NCI-H187 treated with DMSO at 0.1 percent for 48 hours (cell line): Measurements from ENCODE around the gene OPRL1.

Experiments used
- DNase-seq: peaks from one replicate; lab custom pipeline; 2025; lab: John Stamatoyannopoulos, UW

OPRL1 gene

GRCh38 chr20:64072498-64073063, 7.3 kb upstream of the OPRL1 start:
- no peak for DNase-seq

DNA sequence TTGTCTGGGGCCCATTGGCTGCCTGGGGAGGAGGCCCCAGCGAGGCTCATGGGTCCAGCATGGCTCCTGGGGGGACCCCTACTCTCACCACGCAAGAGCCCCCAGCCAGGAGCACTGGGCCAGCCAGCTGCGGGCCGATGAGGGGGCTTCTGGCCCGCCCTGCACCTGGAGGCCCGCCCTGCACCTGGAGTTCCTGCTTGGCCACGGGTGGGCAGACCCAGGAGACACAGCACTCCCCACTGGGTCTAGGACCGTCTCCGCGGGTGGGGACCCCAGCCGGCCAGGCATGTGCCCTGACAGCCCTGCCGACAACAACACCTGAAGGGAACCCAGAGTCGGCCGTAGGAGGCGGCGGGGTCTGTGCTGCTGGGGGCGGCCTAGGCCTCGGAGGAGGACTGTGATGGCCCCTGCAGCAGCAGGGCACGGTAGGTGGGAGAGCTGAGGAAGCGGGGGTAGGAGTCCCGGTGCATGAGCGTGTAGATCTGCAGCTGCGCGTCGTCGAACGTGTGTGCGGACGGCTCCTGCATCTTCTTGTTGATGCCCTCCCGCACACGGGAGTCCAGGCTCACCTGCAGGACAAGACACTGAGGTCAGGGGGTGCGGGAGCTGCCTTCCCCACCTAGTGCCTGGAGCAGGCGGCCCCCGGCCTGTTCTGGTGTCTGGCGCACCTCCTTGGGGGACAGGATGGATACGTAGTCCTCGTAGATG, 6.3 kb upstream of the OPRL1 start:
- DNase-seq, result no peak

- no peak for DNase-seq
Observed at GRCh38 chr20:64074184-64074789, 5.6 kb upstream of the OPRL1 start.

- DNase-seq, result no peak
Observed at GRCh38 chr20:64074963-64075362, 4.9 kb upstream of the OPRL1 start.

DNA sequence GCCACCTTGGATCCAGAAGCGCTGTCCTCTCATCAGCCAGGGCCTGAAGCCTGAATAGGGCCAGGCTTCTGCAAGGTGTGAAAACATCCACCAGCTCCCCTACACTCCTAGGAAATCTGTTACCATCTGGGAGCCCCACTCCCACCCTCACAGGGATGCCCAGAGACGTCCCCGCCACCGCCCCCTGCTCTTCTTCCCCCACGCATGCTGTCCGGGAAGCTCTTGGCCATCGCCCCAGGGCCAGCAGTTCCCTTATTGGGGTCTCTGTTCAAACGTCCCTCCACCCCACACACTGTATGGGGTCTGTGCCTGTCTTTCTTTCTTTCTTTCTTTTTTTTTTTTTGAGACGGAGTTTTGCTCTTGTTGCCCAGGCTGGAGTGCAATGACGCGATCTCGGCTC, 4.3 kb upstream of the OPRL1 start:
- no peak for DNase-seq

- DNase-seq, result no peak
Observed at GRCh38 chr20:64076061-64076997, 3.6 kb upstream of the OPRL1 start.

DNA sequence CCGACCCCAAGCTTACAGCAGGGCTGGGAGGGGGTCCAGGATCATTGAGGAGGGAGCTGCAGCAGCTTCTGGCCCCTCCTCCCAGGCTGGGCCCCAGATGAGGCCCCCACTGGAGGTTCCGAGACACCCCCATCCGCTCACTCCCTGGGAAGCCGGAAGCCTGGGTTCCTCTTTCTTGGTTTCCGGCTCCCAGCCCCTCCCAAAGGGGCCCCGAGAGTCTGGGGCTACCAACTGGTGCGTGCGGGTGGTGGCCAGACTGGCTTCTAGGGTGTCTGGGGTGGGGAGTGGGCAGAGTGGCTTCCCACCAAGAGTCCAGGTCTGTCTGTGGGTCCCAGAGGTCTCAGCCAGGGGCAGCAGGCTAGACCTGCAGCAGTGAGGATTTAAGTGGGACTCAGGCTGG, 2.8 kb upstream of the OPRL1 start:
- no peak for DNase-seq

- no peak for DNase-seq
Observed at GRCh38 chr20:64077541-64077875, 2.4 kb upstream of the OPRL1 start.

DNA sequence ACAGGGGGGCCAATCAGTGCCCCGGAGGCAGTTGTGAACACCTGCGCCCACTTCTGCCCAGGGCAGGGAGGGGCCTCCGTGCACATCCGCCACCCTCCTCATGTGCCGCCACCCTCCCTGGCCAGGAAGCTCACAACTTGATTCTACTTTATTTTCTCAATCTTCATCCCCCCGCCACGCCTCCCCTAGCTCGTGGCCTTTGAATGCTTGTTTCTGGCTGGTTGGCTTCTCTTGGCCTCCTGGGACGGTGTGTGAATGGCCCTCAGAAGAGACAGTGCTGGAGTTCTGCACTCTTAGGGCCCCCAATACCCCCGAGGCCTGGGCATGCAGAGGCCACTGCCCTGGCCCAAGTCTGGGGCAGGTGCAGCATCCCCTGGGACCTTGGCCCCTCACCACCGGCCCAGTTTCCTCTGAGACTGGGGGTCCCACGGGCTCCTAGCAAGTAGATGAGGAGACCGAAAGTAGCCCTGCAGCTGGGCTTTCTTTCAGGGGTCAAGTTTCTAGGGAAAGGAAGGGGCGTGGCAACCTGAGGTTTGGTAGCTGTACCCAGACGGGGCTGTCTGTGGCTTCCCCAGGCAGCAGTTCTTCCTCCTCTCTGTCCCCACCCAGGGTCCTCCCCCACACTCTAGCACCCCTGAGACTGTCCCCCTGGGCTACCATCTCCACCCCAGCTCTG, 1.9 kb upstream of the OPRL1 start:
- no peak for DNase-seq

GRCh38 chr20:64078934-64079272, 979 bp upstream of the OPRL1 start:
- no peak for DNase-seq

DNA sequence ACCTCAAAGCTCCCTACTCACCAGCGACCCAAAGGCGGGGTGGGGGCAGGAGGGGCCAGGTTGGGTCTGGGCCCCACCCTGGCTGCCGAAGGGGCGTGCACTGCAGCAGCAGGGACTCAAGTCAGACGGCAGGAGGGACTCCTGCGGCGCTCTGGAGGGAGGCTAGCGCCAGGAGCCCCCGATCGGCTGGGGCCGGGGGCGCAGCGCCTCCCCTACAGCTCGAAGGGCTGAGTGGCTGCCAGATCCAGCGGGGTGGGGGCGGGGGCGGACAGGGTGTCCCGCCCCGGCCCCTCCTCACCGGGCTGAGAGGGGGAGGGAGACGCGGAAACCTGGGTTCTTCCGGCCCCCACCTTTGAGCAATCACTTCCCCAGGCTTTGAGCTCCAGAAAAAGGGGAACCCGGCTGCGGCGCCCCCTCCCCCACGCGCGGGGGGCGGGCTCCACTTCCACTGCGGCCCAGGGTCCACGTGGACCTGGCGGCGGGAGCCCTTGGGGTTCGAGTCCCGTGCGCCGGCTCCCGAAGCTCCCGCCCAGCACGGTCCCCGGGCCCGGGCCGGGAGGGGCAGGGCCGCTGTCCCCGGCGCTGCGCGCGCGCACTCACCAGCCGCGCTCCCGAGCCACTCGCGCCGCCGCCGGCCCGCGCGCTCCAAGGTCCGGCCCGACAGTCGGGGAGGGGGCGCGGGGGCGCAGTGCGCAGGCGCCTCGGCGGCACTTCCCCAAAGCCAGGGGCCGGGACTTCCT, 439 bp upstream of the OPRL1 start, which contains the start of gene RGS19:
Gene RGS19, minus strand, starts transcription at position 246 of the 740 bp plus-strand sequence. CDS start 2,632 bp downstream, outside the sequence.
- no peak for DNase-seq

DNA sequence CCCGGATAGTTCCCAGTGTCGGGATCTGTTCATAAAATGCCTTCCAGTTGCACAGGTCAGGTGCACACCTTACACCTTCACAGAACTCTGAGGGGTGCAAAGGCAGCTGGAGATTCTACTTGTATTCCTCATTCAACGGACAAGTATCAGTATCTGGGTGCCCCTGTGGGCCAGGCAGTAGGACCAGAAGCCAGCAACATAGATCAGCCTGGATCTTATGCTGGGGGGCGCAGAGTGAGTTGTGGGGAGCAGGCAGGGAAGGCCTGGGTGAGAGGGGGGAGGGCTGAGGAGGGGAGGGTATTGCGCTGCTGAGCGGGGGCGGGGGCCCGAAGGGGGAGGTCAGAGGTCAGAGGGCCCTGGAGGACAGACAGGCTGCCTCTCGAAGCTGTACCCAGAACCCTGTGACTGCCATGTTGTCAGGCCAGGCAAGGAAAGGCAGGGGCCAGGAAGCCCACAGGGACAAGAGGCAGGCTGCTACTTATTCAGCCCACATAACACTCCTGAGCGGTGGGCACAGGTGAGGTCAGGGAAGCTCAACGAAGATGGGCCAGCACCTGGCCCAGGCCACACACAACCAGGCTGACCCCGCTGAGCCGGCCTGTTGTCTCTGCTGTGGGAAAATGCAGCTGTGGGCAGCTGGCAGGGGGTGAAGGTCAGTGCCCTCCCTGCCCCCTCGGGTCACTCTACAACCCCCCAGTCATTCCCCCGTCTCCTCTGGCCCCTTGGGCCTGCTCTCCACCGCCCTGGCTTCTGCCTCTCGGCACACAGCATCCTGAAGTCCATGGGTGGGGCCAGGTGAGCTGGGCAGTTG, 1.1 kb downstream of the OPRL1 start:
- DNase-seq, result no peak

DNA sequence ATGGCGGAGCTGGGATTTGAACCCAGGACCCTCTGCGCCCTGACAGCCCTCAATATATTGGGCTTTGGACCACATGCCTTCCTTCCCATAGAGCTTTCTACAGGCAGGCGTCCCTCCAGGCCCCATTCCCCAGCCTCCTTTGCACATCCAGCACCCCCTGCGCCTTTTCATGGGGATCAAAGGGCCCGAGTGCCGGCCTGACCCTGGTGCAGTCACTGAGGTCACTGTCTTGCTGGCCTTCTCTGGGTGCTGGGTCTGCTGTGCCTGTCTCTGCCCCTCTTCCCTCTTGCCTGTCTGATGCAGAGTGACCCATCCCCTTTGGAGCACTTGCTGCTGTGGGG, 1.7 kb downstream of the OPRL1 start:
- no peak for DNase-seq

DNA sequence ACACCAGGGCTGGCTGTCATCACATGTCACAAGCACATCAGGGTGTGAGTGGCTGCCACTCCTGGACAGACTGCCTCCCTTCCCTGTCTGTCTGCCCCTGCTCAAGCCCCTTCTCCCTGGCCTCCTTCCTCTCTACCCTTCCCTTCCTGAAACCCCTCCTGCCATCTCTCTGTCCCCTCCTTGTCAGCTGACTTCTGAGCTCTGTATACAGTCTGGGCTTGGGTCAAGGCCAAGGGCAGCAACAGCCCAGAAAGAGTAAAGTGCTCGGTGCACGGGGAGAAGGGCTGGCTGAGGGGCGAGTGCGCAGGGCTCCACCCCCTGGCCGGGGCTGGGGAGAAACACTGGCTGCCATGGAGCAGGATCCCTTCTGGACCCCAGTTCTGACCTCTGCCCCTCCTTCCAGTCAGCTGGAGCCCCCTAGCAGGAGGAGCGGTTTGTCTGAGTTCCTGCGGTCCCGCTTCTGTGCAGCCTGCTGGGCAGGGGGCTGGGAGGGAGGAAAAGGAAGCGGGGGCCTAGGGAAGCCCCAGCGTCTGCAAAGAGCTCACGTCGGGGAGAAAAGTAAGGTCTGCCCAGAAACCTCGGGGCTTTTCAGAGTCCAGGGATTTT, 2.3 kb downstream of the OPRL1 start:
- DNase-seq, result no peak

DNA sequence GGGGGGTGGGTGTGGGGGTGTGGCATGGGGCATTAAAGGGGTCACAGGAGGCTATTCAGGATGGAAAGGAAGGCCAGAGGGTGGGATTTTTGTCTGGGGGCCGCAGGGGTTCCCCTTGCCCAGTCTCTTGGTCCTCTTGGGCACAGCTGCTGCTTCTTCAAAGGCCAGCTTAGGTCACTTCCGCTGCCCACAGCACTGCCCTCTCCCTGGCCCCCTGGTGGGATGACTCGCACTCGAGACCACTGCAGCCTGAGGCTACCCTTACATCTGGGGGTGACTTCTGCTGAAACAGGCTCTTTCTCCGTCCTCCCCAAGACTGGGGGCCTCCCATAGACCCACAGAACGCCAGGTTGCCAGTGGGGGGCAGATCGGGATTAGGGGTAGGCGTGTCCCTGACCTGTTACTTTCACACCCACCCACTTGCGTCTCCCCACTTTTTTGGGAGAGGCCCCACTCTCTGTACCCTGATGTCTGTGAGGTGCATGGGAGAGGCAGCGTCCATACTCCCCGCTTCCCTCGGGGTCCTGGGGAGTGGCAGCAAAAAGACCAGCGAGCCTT, 3.0 kb downstream of the OPRL1 start:
- no peak for DNase-seq

GRCh38 chr20:64083378-64083803, 3.5 kb downstream of the OPRL1 start:
- DNase-seq, result no peak

GRCh38 chr20:64083804-64084684, 4.2 kb downstream of the OPRL1 start, which contains the start of gene LKAAEAR1:
LKAAEAR1 (minus strand) TSS chr20:64084398; CDS start chr20:64084219, 179 bp downstream.
- no peak for DNase-seq

DNA sequence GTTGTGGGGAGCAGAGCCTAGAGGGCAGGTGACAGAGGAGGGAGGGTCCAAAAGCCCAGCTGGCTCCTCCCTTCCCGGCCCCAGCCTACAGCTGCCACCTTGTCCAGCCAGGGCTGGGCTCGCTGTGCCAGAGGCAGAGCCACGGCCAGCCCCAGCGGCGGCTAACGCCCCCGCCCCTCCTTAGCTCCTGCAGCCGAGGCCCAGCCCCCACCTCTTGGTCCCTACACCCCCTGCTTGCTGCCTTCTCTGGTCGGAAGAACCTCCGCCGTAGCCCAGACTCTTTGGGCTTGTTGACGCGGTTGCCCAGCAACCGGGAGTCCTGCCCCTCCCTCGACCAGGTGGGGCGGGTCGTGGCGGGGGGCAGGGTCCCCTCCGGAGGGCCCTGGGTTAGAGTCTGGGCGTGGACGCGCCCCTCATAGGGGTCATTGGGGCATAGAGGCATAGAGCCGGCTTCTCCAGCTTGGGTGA, 4.8 kb downstream of the OPRL1 start:
- no peak for DNase-seq

- no peak for DNase-seq
Observed at GRCh38 chr20:64086801-64087200, 6.9 kb downstream of the OPRL1 start.
